K562 (cell line): Measurements from ENCODE around the gene ACADVL. TPM values are rescaled to one million over a fixed set of nuclear protein-coding genes. Genes with fewer than 3 reads are reported as not detected.

Experiments used
- ATF1 ChIP-seq, 2 experiments: fragments of 450-650 bp in 1 of 2; IDR thresholded peaks; 2 replicates each; pipeline ENCODE4 v1.6.1; 2016; ENCODE audit warnings: missing compliant biosample characterization in 1 of 2, missing genetic modification characterization in 1 of 2
- BCOR ChIP-seq: fragments of 450-650 bp; IDR thresholded peaks from 2 replicates; pipeline ENCODE4 v1.6.1; 2016
- CBX3 ChIP-seq, 2 experiments: IDR thresholded peaks; 1 replicate in 1 of 2; 2 replicates in 1 of 2; pipeline ENCODE4 v1.6.1; 2012; ENCODE audit warnings: inconsistent platforms in 2 of 2, low read length in 2 of 2, borderline replicate concordance in 1 of 2, control low read depth in 1 of 2
- CTBP1 ChIP-seq: fragments of 450-650 bp; IDR thresholded peaks from 2 replicates; pipeline ENCODE4 v1.6.1; 2016; ENCODE audit warnings: borderline replicate concordance
- DDX20 ChIP-seq: fragments of 450-650 bp; IDR thresholded peaks from 2 replicates; pipeline ENCODE4 v1.6.1; 2016; ENCODE audit warnings: missing genetic modification characterization, low read depth, mild to moderate bottlenecking, missing compliant biosample characterization, moderate library complexity
- DEAF1 ChIP-seq: fragments of 450-650 bp; formaldehyde crosslinking; IDR thresholded peaks from 2 replicates; pipeline ENCODE4 v1.4.0; 2020; ENCODE audit warnings: mild to moderate bottlenecking, moderate library complexity
- HLTF ChIP-seq: fragments of 450-650 bp; IDR thresholded peaks from 2 replicates; pipeline ENCODE4 v1.6.1; 2016
- MYC ChIP-seq, 2 experiments: fragments of 250-450 bp in 1 of 2; sonication (Bioruptor Pico) in 1 of 2; IDR thresholded peaks; 2 replicates each; pipeline versions ENCODE4 v1.5.1 to v1.6.1; 2012 to 2021; ENCODE audit warnings: low read depth in 2 of 2, borderline replicate concordance in 1 of 2, improper control_type of control experiment in 1 of 2, low read length in 1 of 2, mild to moderate bottlenecking in 1 of 2, moderate library complexity in 1 of 2
- NFE2 ChIP-seq: IDR thresholded peaks from 2 replicates; pipeline ENCODE4 v1.6.1; 2014; ENCODE audit warnings: antibody characterized with exemption, low read depth
- STAG1 ChIP-seq: sonication (generic); formaldehyde crosslinking; IDR thresholded peaks from 2 replicates; pipeline ENCODE4 v1.5.0; 2020; ENCODE audit warnings: missing genetic modification reagents, borderline replicate concordance
- TAF7 ChIP-seq: fragments of 450-650 bp; IDR thresholded peaks from 2 replicates; pipeline ENCODE4 v1.6.1; 2016; ENCODE audit warnings: missing genetic modification characterization, missing compliant biosample characterization
- UBTF ChIP-seq, 2 experiments: IDR thresholded peaks; 2 replicates each; pipeline ENCODE4 v1.6.1; 2012; ENCODE audit warnings: improper control_type of control experiment in 2 of 2, low read depth in 2 of 2, low read length in 2 of 2, borderline replicate concordance in 1 of 2
- polyA plus RNA-seq, 8 experiments: library from polyadenylated mRNA; depleted of rRNA in 4 of 8; stranded (reverse) in 5 of 8; unstranded in 3 of 8; fragments of >200 nt; fragmentation: Nextera tagmentation in 2 of 8; fragmentation: Illumina TruSeq in 1 of 8; extraction: Ambion mirVana in 2 of 8; extraction: Trizol in 1 of 8; gene quantifications; 2 replicates each; pipeline versions ENCODE4 v1.2.1 to v1.2.3, GENCODE V29; 2011 to 2014; ENCODE audit warnings: inconsistent platforms in 1 of 8, missing spikeins in 1 of 8
- total RNA-seq, 7 experiments: library from RNA; depleted of rRNA in 6 of 7; stranded (reverse); fragments of >200 nt in 6 of 7; fragmentation: Illumina TruSeq in 2 of 7; extraction: Trizol in 2 of 7; gene quantifications; 2 replicates each; pipeline versions ENCODE4 v1.2.1 to v1.2.3, GENCODE V29; 2011 to 2021; ENCODE audit warnings: low replicate concordance in 1 of 7
- TF ChIP-seq, protein P1 (sequence below): fragments of 150-350 bp; IDR thresholded peaks from 2 replicates; pipeline ENCODE4 v1.6.1; 2014; ENCODE audit warnings: low read depth, mild to moderate bottlenecking, low read length, borderline replicate concordance

Gene ACADVL
- total and polyA plus RNA-seq, 9 of the 15 experiments (the other 6 are each of a cell fraction or from before 2014, with no cell fraction given) = 25.5 to 449 (median 214) TPM

DNA sequence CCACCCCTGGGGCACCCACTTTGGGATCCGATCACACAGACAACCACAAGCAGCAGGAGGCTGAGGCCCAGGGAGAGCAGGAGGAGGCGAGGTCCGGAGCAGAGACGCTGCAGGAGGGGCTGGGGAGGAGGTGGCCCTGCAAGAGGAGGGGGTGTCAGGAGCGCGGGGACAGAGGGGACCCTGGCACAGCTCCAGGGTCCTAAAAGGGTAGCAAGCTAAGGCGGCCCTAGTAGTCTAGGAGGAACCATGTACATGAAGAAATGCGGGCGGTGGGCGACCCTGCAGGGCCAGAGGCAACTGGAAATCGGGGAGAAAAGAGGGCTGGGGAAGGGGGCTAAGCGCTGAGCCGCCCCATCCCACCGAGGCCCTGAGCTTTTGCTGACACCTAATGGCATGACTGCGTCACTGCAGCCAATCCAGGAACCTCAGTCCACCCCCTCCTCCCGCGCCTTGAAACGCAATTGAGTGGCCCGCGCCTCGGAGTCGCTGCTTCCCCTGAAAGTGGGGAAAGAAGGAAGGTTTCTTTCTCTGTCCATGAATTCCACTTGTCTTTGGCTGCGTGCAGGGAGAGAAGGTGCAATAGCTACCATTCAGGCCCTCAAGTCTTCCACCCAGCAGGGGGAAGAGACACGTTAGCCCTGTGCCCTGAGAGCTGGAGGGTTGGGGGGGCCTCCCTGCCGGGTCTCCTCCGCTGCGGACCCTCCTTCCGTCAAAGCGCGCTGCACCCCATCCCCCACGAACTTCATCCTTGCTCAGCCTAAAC is 42.4 kb upstream of the ACADVL start (continued):
- TF ChIP-seq HLTF (no peak), UBTF (IDR thresholded peaks at IDR 0.05; ENCODE audit: borderline replicate concordance in 1 of 2, low read depth in 2 of 2, low read length in 2 of 2) (no peak), CTBP1 (no peak), ATF1 (CRISPR knock-in tag; IDR thresholded peaks at IDR 0.05) (peak; percentile 39; the same call in 1 of the 2 replicates), ATF1 (tag; IDR thresholded peaks at IDR 0.05) (no peak), STAG1 (CRISPR knock-in tag) (peak; percentile 47; the same call in 1 of the 2 replicates), BCOR (no peak), DEAF1 (peak; percentile 29; the same call in 1 of the 2 replicates), MYC (IDR thresholded peaks at IDR 0.05; ENCODE audit: low read depth, low read length) (no peak), MYC (CRISPR knock-in tag; IDR thresholded peaks at IDR 0.05; ENCODE audit: borderline replicate concordance, low read depth) (no peak), NFE2 (no peak), TAF7 (tag) (no peak), DDX20 (tag) (no peak), CBX3 (IDR thresholded peaks at IDR 0.05; ENCODE audit: borderline replicate concordance in 1 of 2, low read length in 2 of 2) (no peak)
- TF ChIP-seq, protein P1, sequence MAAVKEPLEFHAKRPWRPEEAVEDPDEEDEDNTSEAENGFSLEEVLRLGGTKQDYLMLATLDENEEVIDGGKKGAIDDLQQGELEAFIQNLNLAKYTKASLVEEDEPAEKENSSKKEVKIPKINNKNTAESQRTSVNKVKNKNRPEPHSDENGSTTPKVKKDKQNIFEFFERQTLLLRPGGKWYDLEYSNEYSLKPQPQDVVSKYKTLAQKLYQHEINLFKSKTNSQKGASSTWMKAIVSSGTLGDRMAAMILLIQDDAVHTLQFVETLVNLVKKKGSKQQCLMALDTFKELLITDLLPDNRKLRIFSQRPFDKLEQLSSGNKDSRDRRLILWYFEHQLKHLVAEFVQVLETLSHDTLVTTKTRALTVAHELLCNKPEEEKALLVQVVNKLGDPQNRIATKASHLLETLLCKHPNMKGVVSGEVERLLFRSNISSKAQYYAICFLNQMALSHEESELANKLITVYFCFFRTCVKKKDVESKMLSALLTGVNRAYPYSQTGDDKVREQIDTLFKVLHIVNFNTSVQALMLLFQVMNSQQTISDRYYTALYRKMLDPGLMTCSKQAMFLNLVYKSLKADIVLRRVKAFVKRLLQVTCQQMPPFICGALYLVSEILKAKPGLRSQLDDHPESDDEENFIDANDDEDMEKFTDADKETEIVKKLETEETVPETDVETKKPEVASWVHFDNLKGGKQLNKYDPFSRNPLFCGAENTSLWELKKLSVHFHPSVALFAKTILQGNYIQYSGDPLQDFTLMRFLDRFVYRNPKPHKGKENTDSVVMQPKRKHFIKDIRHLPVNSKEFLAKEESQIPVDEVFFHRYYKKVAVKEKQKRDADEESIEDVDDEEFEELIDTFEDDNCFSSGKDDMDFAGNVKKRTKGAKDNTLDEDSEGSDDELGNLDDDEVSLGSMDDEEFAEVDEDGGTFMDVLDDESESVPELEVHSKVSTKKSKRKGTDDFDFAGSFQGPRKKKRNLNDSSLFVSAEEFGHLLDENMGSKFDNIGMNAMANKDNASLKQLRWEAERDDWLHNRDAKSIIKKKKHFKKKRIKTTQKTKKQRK = no peak
